Stimulated activated CD8-positive, alpha-beta memory T cell treated with anti-CD3 and anti-CD28 coated beads, Interleukin-12 subunit alpha, Interleukin-12 subunit beta, amount 100 ng/mL, for 24 hours (primary cell): ENCODE data around the gene TACO1.

Experiments used
- DNase-seq: peaks from one replicate; pipeline ENCODE4 v3.0.0-alpha.2; 2020; ENCODE audit errors: extremely low read depth

TACO1 gene

DNA sequence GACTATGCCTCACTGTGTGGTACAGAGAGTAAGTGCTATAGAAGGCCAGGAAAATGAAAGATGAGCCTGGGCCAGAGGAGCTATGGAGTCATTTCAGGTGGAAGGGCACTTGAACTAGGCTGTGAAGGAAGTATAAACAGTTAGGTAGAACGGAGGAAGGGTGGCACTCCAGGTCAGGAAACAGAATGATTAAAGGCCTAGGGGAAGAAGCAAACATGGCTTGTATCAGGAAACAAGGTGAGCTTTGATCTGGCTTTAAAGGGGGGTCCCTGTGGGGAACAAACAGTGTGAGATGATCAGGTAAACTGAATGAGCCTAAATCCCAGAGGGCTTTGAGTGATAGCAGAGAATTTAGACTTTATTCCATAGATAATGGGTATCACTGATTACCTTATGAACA is 38.4 kb downstream of the TACO1 start:
- DNase-seq = no peak

DNA sequence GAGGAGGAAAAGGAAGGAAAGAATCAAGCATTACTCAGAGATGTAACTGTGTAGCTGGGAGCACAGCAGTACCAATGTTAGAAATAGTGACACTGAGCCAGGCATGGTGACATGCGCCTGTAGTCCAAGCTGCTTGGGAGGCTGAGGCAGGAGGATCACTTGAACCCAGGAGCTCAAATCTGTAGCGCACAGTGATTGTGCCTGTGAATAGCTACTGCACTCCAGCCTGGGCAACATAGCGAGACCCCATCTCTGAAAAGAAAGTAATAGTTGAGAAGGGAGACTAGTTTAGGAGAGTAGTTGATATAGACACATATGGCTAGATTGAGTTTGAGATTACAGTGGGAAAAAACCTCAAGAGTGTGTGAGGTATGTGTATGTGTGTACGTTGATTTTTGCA is 39.3 kb downstream of the TACO1 start:
- no peak for DNase-seq

DNA sequence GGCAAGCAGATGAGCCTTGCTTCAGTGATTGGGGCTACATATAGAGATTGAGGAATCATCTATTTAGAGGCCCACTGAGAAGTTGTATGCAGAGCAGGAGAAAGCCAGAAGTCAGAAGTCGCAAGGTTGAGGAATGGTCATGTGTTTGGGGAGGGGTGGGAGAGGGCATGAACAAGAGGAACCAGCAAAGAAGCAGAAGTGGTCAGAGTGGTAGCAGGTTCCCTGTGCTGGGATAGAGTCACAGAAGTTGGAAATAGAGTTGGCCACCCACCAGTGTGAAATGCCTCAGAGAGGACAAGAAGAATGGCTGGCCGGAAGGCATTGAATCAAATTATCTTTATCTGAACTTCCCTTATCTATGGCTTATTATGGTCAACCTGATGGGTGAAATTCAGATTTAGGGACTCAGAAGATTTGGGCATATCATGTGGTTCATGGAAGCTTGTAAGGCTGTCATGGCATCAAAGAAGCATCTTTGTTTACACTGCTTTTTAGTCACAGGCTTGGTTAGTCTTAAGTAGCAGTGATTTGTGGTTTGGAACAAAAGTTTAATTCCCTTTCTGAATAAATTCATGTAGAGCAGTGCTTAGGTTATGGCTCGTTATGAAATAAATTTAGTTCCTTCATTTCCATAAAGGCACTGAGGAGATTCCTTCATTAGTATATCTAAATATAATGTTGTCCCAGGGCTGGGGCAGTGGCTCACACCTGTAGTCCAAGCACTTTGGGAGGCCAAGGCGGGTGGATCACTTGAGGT is 41.2 kb downstream of the TACO1 start:
- no peak for DNase-seq

DNA sequence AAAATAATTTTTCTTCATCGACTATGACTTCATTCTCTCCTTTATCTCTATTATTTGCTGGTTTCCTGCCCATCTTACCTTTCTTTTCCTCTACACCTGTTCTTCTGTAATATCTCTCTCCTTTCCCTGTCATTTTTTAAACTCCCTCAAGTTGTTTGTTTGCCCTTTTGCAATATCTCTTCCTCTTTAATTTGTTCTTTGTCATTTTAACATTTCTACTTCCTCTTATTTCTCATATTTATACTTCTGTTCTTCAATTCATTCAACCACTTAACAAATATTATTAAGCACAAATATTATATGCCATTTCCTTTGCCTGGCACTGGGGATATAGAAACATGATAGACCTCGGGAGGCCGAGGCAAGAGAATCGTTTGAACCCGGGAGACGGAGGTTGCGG is 44.2 kb downstream of the TACO1 start:
- no peak for DNase-seq

DNA sequence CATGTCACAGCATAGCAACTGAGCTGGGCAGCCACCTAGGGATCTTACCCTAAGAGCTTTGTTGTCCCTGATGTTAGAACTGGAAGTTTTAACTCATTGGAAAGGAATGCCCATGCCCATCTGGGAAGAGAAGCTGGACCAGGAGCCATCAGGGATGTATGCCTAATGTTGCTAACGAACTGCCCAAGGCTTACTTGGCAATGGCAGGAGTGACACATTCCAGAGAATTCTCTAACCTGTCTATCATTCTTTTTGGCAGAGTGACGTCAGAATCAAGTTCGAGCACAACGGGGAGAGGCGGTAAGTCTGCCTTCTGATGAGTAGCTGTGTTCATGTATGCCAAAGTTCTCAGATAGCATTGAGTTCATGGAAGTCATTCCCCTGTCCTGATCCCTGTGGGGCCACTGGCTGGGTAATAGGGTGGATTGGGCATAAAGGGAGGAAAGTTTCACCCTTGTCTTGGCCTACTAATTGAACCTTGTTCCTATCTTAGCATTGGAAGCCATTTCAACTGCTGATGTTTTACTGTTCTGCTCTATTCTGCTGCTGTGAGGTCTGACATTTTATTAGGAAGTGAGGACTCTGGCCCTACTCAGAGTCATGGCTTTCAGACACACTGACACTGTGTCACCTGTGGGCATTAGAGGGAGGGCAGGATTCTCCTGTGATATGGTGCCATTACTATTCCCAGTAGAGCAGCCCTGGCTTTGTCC is 45.2 kb downstream of the TACO1 start:
- DNase-seq = no peak

DNA sequence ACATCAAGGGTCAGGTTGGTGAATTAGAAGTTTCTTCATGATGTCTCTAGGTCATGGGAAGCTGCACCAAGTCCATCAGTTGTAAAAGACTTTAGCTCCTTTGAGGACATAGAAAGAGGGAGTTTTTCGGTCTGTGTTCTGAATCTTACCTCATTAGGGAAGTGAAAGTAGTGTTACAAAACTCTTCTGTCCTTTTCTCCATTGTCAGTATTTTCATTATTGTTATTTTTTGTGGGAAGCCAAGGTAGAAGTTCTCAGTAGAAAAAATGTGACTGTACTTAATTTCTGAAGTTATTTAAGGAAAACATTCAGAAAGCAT is 45.8 kb downstream of the TACO1 start:
- no peak for DNase-seq

DNA sequence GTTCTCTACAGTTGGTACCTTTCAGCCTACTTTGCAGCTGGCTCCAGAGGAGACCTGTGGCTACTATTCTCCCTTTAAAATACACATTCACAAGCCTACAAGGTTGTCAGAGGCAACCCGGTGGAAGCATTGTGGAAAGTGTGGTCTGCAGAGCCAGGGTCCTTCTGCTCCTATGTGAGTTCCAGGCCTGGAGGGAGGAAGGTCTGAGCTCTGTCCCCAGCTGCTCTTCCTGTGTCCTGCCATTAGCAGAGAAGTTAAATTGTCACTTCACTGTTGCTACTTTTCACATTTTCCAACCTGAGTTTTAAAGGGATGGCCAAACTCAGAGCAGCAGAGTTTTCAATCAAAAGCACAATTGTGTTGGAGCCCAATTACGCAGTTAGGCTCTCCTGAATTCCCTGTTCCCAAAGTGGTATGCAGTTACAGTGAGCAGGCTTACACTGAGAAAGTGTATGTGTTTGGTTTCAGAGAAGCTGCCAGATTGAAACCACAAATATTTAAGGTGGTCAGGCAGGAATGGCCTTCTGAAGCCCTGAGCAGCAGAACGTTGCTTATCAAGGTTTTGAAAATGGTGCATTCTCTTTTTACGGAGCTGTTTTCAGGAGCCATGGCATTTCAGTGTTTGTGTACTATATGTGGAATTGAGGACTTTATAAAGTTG is 46.5 kb downstream of the TACO1 start:
- no peak for DNase-seq

DNA sequence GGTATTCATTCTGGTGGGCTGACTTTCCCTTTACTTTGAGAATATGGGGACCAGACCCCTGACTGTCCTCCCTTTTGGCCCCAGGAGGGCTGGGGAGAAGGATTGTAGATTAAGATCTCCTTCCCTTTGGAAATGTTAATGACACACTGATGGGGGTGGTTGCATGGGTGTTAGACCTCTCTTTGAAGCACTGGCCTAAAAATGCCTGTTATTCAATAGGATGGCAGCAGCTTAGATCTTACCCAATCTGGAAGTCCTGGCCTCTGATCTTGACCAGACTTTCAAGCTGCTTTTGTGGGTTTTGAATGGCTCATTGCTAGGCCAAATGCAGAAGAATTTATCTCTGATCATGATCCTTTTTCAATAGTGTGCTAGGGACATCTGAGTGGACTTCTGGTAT is 47.2 kb downstream of the TACO1 start:
- DNase-seq = no peak

DNA sequence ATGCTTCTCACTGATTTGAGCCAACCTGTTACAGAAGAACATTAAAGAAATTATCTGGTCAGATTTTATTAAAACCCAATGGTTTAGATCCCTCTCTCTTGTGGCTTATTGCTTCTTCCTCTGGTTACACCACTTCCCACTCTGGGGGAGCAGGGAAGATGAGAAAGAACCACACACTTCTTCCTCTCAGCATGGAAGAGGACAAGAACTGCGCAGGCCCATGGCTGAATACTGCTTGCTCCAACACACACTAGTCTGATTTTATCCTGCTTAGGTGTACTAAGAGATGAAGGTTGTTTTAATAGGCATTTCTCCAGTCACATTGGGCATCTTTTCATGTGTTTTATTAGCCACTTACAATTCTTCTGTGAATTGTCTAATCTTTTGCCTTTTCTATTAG is 49.1 kb downstream of the TACO1 start:
- no peak for DNase-seq

DNA sequence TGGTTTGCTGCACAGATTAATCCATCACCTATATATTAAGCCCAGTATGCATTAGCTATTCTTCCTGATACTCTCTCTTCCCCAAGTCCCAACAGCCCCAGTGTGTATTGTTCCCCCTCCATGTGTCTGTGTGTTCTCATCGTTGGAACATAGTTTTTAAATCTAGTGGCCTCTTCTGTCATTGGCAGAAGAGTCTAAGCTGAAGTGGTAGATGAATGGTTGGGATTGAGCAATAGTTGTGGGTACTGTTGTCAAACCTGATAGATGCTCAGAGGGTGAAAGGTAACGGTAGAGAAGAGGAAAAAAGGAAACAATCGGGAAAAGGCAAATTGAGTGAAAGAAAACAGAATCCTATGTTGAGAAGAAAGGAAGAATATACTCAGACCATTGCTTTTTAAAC is 51.4 kb downstream of the TACO1 start:
- DNase-seq = no peak

DNA sequence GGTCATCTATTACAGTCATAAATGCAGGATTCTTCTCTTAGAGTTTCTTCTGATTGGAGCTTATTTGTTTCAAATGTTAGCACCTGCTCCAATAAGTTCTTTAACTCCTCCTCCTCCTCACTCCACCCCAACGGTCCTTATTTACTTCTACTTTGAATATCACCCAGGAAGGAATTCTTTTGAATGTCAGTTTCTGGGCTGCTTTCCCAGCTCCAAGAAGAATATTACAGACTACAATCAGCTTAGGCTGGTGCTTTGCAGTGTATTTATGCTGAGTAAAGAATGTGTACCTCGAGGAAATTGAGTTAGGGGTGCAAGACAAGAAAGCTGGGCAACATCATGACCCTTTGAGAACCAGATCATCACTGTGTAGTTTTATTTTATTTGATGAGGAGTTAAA is 52.4 kb downstream of the TACO1 start:
- no peak for DNase-seq

DNA sequence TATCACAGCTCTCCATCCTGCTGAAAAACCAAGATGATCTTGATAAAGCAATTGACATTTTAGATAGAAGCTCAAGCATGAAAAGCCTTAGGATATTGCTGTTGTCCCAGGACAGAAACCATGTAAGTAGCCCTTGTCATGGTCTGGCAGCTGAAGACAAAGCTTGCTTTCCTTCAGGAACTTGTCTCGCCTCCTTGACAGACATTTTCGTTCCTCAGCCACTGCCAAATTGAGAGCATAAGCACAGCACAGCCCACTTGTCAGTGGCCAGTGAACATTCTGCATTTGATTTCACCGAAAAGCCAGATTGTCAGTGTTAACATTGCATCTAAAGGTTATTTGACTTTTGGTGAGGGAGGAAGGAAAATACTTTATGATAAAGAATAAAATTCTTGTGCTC is 57.1 kb downstream of the TACO1 start:
- no peak for DNase-seq
